Measurements from ENCODE around the gene SLC16A9.

GRCh38 chr10:59627366-59628018 lies 82.2 kb downstream of the SLC16A9 start:
- no peak for TF ChIP-seq KLF7 (tag by site-specific recombination; IDR thresholded peaks at IDR 0.05; ENCODE audit: borderline replicate concordance)
- TF ChIP-seq, protein P1, sequence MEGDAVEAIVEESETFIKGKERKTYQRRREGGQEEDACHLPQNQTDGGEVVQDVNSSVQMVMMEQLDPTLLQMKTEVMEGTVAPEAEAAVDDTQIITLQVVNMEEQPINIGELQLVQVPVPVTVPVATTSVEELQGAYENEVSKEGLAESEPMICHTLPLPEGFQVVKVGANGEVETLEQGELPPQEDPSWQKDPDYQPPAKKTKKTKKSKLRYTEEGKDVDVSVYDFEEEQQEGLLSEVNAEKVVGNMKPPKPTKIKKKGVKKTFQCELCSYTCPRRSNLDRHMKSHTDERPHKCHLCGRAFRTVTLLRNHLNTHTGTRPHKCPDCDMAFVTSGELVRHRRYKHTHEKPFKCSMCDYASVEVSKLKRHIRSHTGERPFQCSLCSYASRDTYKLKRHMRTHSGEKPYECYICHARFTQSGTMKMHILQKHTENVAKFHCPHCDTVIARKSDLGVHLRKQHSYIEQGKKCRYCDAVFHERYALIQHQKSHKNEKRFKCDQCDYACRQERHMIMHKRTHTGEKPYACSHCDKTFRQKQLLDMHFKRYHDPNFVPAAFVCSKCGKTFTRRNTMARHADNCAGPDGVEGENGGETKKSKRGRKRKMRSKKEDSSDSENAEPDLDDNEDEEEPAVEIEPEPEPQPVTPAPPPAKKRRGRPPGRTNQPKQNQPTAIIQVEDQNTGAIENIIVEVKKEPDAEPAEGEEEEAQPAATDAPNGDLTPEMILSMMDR (tag by site-specific recombination; IDR thresholded peaks at IDR 0.05), result no peak
- no peak for TF ChIP-seq REST (tag by site-specific recombination; IDR thresholded peaks at IDR 0.05)
- no peak for TF ChIP-seq ZBTB21 (tag by site-specific recombination; IDR thresholded peaks at IDR 0.05)
